ENCODE measurements around the gene WNT5A. TPM values are rescaled to one million over a fixed set of nuclear protein-coding genes. Genes with fewer than 3 reads are reported as not detected.

WNT5A gene
- 4.2 TPM for total RNA-seq
- long read RNA-seq, full-length matches to known transcripts: 3 of 4 reads
- long read RNA-seq, partial matches to known transcripts: 1 of 4 reads
- long read RNA-seq, other reads (novel, unspliced or antisense): 0 of 4 reads

- peak; percentile 63 for DNase-seq
Observed at GRCh38 chr3:55486857-55487380, at the start of gene WNT5A. TSS of gene WNT5A (minus strand) at chr3:55487306. CDS start at chr3:55486985, 321 bp downstream.

GRCh38 chr3:55534876-55535275, 47.8 kb upstream of the WNT5A start:
- ATAC-seq: no peak
- intact Hi-C loops (cut with micrococcal nuclease): no loop called here
- DNase-seq: no peak

More at GRCh38 chr3:55486857-55487380, at the start of gene WNT5A:
- peak; percentile 46 for ATAC-seq
- intact Hi-C loops (cut with micrococcal nuclease): no loop called here

GRCh38 chr3:55532806-55533205, 45.7 kb upstream of the WNT5A start:
- ATAC-seq (no peak), DNase-seq (no peak)
- intact Hi-C loops (cut with micrococcal nuclease): no loop called here

- ATAC-seq (no peak), DNase-seq (no peak)
- intact Hi-C loops (cut with micrococcal nuclease): no loop called here
Observed at GRCh38 chr3:55531321-55531720, 44.2 kb upstream of the WNT5A start.

GRCh38 chr3:55527361-55527760, 40.3 kb upstream of the WNT5A start:
- intact Hi-C loops (cut with micrococcal nuclease): no loop called here
- ATAC-seq (no peak), DNase-seq (no peak)

- no peak for ATAC-seq
- intact Hi-C loops (cut with micrococcal nuclease): no loop called here
Observed at GRCh38 chr3:55526332-55527030, 39.4 kb upstream of the WNT5A start.

GRCh38 chr3:55525436-55525835, 38.3 kb upstream of the WNT5A start:
- intact Hi-C loops (cut with micrococcal nuclease): no loop called here
- DNase-seq (no peak), ATAC-seq (no peak)

More at GRCh38 chr3:55526332-55527030, 39.4 kb upstream of the WNT5A start:
- DNase-seq: no peak

GRCh38 chr3:55524565-55525244, 37.6 kb upstream of the WNT5A start:
- DNase-seq (no peak), ATAC-seq (no peak)
- intact Hi-C loops (cut with micrococcal nuclease): no loop called here

GRCh38 chr3:55523471-55523870, 36.4 kb upstream of the WNT5A start:
- intact Hi-C loops (cut with micrococcal nuclease): no loop called here
- ATAC-seq (no peak), DNase-seq (no peak)

GRCh38 chr3:55521738-55522421, 34.8 kb upstream of the WNT5A start:
- intact Hi-C loops (cut with micrococcal nuclease): no loop called here
- no peak for ATAC-seq
- no peak for DNase-seq

- intact Hi-C loops (cut with micrococcal nuclease): no loop called here
- DNase-seq (no peak), ATAC-seq (no peak)
Observed at GRCh38 chr3:55521064-55521737, 34.1 kb upstream of the WNT5A start.

- intact Hi-C loops (cut with micrococcal nuclease): no loop called here
- ATAC-seq: no peak
- DNase-seq: no peak
Observed at GRCh38 chr3:55519019-55519418, 31.9 kb upstream of the WNT5A start.

GRCh38 chr3:55518451-55518850, 31.3 kb upstream of the WNT5A start:
- ATAC-seq: no peak
- no peak for DNase-seq

GRCh38 chr3:55516392-55517030, 29.4 kb upstream of the WNT5A start:
- DNase-seq (no peak), ATAC-seq (no peak)
- intact Hi-C loops (cut with micrococcal nuclease): no loop called here

More at GRCh38 chr3:55518451-55518850, 31.3 kb upstream of the WNT5A start:
- intact Hi-C loops (cut with micrococcal nuclease): no loop called here

GRCh38 chr3:55515550-55516246, 28.6 kb upstream of the WNT5A start:
- intact Hi-C loops (cut with micrococcal nuclease): no loop called here

GRCh38 chr3:55514962-55515361, 27.9 kb upstream of the WNT5A start:
- ATAC-seq (no peak), DNase-seq (no peak)
- intact Hi-C loops (cut with micrococcal nuclease): no loop called here

More at GRCh38 chr3:55515550-55516246, 28.6 kb upstream of the WNT5A start:
- DNase-seq (no peak), ATAC-seq (no peak)

GRCh38 chr3:55512571-55513343, 25.7 kb upstream of the WNT5A start:
- no peak for ATAC-seq
- DNase-seq: no peak

More at GRCh38 chr3:55512571-55513343, 25.7 kb upstream of the WNT5A start:
- intact Hi-C loops (cut with micrococcal nuclease): no loop called here
